Lower lobe of right lung (tissue), 2 donors: Measurements from ENCODE around the gene BORCS6. TPM values are rescaled to one million over a fixed set of nuclear protein-coding genes. Genes with fewer than 3 reads are reported as not detected.
"Not testable (repeated sequence)": the region's sequence is repeated elsewhere in the genome, so short reads cannot be mapped to it uniquely, and the experiment has no call there.

Source experiments
- ATAC-seq, 2 donors: fragments of 200-7000 bp; cut with Tn5 transposase; one replicate each; pipeline ENCODE4 v1.9.1; 2020 to 2022; ENCODE audit warnings: mild to moderate bottlenecking in 2 of 2, moderate library complexity in 2 of 2
- DNase-seq: peaks from one replicate; pipeline ENCODE4 v3.0.0-alpha.2; 2020
- H3K27ac ChIP-seq: fragments of 200-600 bp; one replicate; pipeline ENCODE4 v1.8.0; 2022
- H3K27me3 ChIP-seq: fragments of 200-600 bp; one replicate; pipeline ENCODE4 v1.8.0; 2022; ENCODE audit warnings: low read depth
- H3K36me3 ChIP-seq: fragments of 200-600 bp; one replicate; pipeline ENCODE4 v1.8.0; 2022; ENCODE audit warnings: mild to moderate bottlenecking
- H3K4me1 ChIP-seq: fragments of 200-600 bp; one replicate; pipeline ENCODE4 v1.8.0; 2022
- H3K4me3 ChIP-seq: fragments of 200-600 bp; one replicate; pipeline ENCODE4 v1.8.0; 2022; ENCODE audit warnings: mild to moderate bottlenecking
- H3K9me3 ChIP-seq: fragments of 200-600 bp; one replicate; pipeline ENCODE4 v1.8.0; 2022
- CTCF ChIP-seq: fragments of 200-600 bp; IDR thresholded peaks from one replicate; pipeline ENCODE4 v1.8.0; 2022; ENCODE audit warnings: antibody characterized with exemption, mild to moderate bottlenecking
- intact Hi-C: fragments of 100-400 bp; cut with DNase I; formaldehyde crosslinking; loops from one replicate; pipeline ENCODE4 v1.11.0; 2022
- total RNA-seq: library from RNA; stranded (reverse); fragmentation: NEBNext Ultra II Directional; extraction: Animal tissue kit (Norgen Biotek cat#: 25700); gene quantifications from one replicate; pipeline ENCODE4 v1.2.1, GENCODE V29; 2021
- donor health status: DM: no; HTN: yes; CAD: no; lungs with severe emphysema.

The BORCS6 gene
- total RNA-seq, 1 donor from 2014 or later: 7.7 TPM

GRCh38 chr17:8176197-8176940 is 13.6 kb downstream of the BORCS6 start, which contains the start of gene TMEM107:
TSS of gene TMEM107 (minus strand) at chr17:8176380. CDS start at chr17:8176286, 94 bp downstream.
- TF ChIP-seq CTCF: peak; percentile 6
- no peaks in the 10 kb centered on the region for H3K27me3 ChIP-seq
- peak; percentile 86 to 88 for ATAC-seq
- peak; percentile 92 for DNase-seq
- peak within 1 kb of the TSS; percentile 86 for H3K27ac ChIP-seq
- H3K36me3 ChIP-seq: no peaks in the 10 kb centered on the region
- intact Hi-C loops: no loop called here
- H3K4me3 ChIP-seq: peak within 1 kb of the TSS; percentile 87
- no peaks in the 10 kb centered on the region for H3K9me3 ChIP-seq
- peaks cover 37% of the 10 kb centered on the region for H3K4me1 ChIP-seq

- Histone ChIP-seq H3K27ac (peak overlapping the region; percentile 86), H3K36me3 (no peaks in the 10 kb centered on the region), H3K4me3 (peak overlapping the region; percentile 87), H3K9me3 (no peaks in the 10 kb centered on the region), H3K27me3 (no peaks in the 10 kb centered on the region), H3K4me1 (peaks cover 37% of the 10 kb centered on the region)
- peak; percentile 5 to 7 for ATAC-seq
- intact Hi-C loops: no loop called here
- TF ChIP-seq CTCF: no peak
- DNase-seq: peak; percentile 50
Observed at GRCh38 chr17:8175795-8176196, 14.2 kb downstream of the BORCS6 start.

- H3K36me3 ChIP-seq: no peaks in the 10 kb centered on the region
- no peak for DNase-seq
- peak overlapping the region; percentile 47 for H3K4me3 ChIP-seq
Observed at GRCh38 chr17:8173871-8174322, 16.1 kb downstream of the BORCS6 start.

GRCh38 chr17:8173056-8173870 is 16.7 kb downstream of the BORCS6 start:
- peak; percentile 82 for DNase-seq
- Histone ChIP-seq H3K4me3 (peak overlapping the region; percentile 47), H3K27ac (peak overlapping the region; percentile 96), H3K27me3 (no peaks in the 10 kb centered on the region), H3K9me3 (no peaks in the 10 kb centered on the region), H3K4me1 (peaks cover 37% of the 10 kb centered on the region), H3K36me3 (no peaks in the 10 kb centered on the region)
- TF ChIP-seq CTCF: no peak
- intact Hi-C loops: no loop called here
- peak; percentile 90 to 92 for ATAC-seq

More at GRCh38 chr17:8173871-8174322, 16.1 kb downstream of the BORCS6 start:
- Histone ChIP-seq H3K27me3 (no peaks in the 10 kb centered on the region), H3K27ac (peak overlapping the region; percentile 96), H3K4me1 (peaks cover 37% of the 10 kb centered on the region), H3K9me3 (no peaks in the 10 kb centered on the region)
- intact Hi-C loops: no loop called here
- ATAC-seq: no peak
- TF ChIP-seq CTCF: no peak

- peaks cover 20% of the 10 kb centered on the region for H3K4me1 ChIP-seq
- H3K9me3 ChIP-seq, H3K36me3 ChIP-seq, ATAC-seq, intact Hi-C loops, H3K4me3 ChIP-seq, H3K27ac ChIP-seq, H3K27me3 ChIP-seq: not testable (repeated sequence)
- peak; percentile 13 for DNase-seq
Observed at GRCh38 chr17:8170186-8170585, 19.8 kb downstream of the BORCS6 start.
